Natural killer cell (primary cell): ENCODE measurements around the gene PCDH7. TPM values are rescaled to one million over a fixed set of nuclear protein-coding genes. Genes with fewer than 3 reads are reported as not detected.
A peak's percentile ranks its signal among the peaks of the same experiment; 100 is the strongest.

Experiments
- ATAC-seq, 3 donors: fragments of 150-1000 bp in 2 of 3; fragments of 200-7000 bp in 1 of 3; cut with Tn5 transposase; 1 replicate in 1 of 3; 2 replicates in 2 of 3; pipeline ENCODE4 v1.10.0; 2021; ENCODE audit warnings: mild to moderate bottlenecking in 2 of 3, moderate library complexity in 2 of 3
- DNase-seq, 2 donors: peaks; one replicate each; pipeline versions ENCODE4 v3.0.0 to v3.0.0-alpha.2; 2013 to 2021; ENCODE audit warnings: mixed read lengths in 1 of 2
- H3K27ac ChIP-seq: one replicate; pipeline ENCODE4 v1.5.1; 2013; ENCODE audit warnings: mild to moderate bottlenecking, low read length
- H3K27me3 ChIP-seq: one replicate; pipeline ENCODE4 v1.6.1; 2013; ENCODE audit warnings: low read length; ENCODE audit not compliant: control insufficient read depth, insufficient read depth
- H3K36me3 ChIP-seq: one replicate; pipeline ENCODE4 v1.6.1; 2013; ENCODE audit warnings: low read length; ENCODE audit not compliant: control insufficient read depth, insufficient read depth
- H3K4me1 ChIP-seq: one replicate; pipeline ENCODE4 v1.6.1; 2013; ENCODE audit warnings: low read length; ENCODE audit not compliant: control insufficient read depth, insufficient read depth
- H3K4me3 ChIP-seq: one replicate; pipeline ENCODE4 v1.5.1; 2013; ENCODE audit warnings: low read length
- H3K9me3 ChIP-seq: one replicate; pipeline ENCODE4 v1.6.1; 2013; ENCODE audit warnings: low read length; ENCODE audit not compliant: control insufficient read depth, insufficient read depth
- H3K27ac Mint-ChIP-seq, 2 donors: one replicate each; pipeline ENCODE4 v1.8.0; 2022; ENCODE audit warnings: mild to moderate bottlenecking in 2 of 2, mixed read lengths in 2 of 2, moderate library complexity in 1 of 2
- H3K27me3 Mint-ChIP-seq, 2 donors: one replicate each; pipeline ENCODE4 v1.8.0; 2022; ENCODE audit warnings: low read depth in 2 of 2, mixed read lengths in 2 of 2
- H3K36me3 Mint-ChIP-seq: one replicate; pipeline ENCODE4 v1.8.0; 2022; ENCODE audit warnings: mixed read lengths
- H3K4me1 Mint-ChIP-seq, 2 donors: one replicate each; pipeline ENCODE4 v1.8.0; 2022; ENCODE audit warnings: mixed read lengths in 2 of 2
- H3K4me3 Mint-ChIP-seq: one replicate; pipeline ENCODE4 v1.8.0; 2022; ENCODE audit warnings: mild to moderate bottlenecking, moderate library complexity, mixed read lengths
- H3K9me3 Mint-ChIP-seq, 2 donors: one replicate each; pipeline ENCODE4 v1.8.0; 2022; ENCODE audit warnings: mixed read lengths in 2 of 2
- WGBS: methylation state at CpG from one replicate; pipeline ENCODE4 v1.1.7; 2013; ENCODE audit warnings: missing lambda C conversion rate; ENCODE audit not compliant: insufficient coverage; 5-methylcytosine and 5-hydroxymethylcytosine counted together
- intact Hi-C: fragments of 100-400 bp; cut with micrococcal nuclease; formaldehyde crosslinking; loops from one replicate; pipeline ENCODE4 v1.14.2; 2022
- total RNA-seq, 4 donors: library from RNA; stranded (reverse); fragments of 120-200 nt in 1 of 4; gene quantifications; one replicate each; pipeline versions ENCODE4 v1.2.3 to v1.2.4, GENCODE V29; 2013 to 2022
- TF ChIP-seq, protein P1 (sequence below): fragments of 200-600 bp; IDR thresholded peaks from one replicate; pipeline ENCODE4 v1.8.0; 2022; ENCODE audit warnings: antibody characterized with exemption

PCDH7 gene
- total RNA-seq, 3 donors from 2014 or later (not counting 1 experiment from before 2014, with no cell fraction given) = not detected

DNA sequence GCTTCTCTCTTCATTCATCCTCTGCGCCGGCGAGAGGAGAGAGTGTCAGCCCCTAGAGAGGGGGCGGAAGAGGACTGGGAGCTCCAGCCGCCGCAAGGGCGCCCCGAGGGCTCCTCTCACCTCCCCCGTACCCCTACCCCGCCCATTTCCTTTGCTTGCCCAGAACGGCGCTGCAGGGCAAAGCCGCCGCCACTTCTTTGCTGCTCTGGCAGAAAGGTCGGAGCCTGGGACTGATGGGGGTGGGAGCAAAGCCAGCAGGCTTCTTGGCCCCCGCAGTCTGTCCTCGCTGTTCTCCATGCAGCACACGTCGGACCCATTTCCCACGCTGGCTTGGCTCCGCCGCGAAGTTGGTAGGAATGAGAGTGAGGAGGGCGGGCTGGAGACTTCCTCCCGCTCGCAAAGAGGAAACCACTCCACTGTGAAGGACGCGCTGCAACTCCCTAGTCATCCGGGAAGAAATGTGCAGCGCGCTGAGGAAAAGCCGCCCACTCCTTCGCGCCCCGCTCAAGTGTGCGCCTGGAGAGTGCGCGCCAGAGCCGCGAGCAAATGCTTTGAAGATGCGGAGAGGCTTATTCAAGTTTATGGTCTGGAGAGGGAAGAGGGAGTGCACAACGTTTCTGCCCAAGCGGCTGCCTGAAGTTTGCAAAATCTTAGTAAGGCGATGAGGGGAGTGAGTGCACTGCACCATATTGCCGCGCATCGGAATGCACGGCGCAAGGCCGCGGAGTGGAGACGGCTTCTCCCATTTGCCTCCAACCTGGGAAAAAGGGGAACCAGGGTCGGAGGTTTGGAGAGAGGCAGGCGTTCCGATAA lies 2.8 kb upstream of the PCDH7 start:
- TF ChIP-seq, protein P1, sequence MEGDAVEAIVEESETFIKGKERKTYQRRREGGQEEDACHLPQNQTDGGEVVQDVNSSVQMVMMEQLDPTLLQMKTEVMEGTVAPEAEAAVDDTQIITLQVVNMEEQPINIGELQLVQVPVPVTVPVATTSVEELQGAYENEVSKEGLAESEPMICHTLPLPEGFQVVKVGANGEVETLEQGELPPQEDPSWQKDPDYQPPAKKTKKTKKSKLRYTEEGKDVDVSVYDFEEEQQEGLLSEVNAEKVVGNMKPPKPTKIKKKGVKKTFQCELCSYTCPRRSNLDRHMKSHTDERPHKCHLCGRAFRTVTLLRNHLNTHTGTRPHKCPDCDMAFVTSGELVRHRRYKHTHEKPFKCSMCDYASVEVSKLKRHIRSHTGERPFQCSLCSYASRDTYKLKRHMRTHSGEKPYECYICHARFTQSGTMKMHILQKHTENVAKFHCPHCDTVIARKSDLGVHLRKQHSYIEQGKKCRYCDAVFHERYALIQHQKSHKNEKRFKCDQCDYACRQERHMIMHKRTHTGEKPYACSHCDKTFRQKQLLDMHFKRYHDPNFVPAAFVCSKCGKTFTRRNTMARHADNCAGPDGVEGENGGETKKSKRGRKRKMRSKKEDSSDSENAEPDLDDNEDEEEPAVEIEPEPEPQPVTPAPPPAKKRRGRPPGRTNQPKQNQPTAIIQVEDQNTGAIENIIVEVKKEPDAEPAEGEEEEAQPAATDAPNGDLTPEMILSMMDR = no peak
- ATAC-seq = peak in 2 of 3 donors; percentile 43 to 69
- H3K4me1 Mint-ChIP-seq = peaks cover 26 to 29% of the 10 kb centered on the region in 2 donors
- H3K27ac Mint-ChIP-seq = no peak overlapping the region
- H3K36me3 Mint-ChIP-seq = peaks cover 6% of the 10 kb centered on the region
- peaks cover 5% of the 10 kb centered on the region for H3K9me3 ChIP-seq
- H3K4me3 ChIP-seq = no peak overlapping the region
- H3K27me3 ChIP-seq = peaks cover 23% of the 10 kb centered on the region
- H3K36me3 ChIP-seq = no peaks in the 10 kb centered on the region
- WGBS = 2% methylated on average over 55 of the region's 55 CpGs
- peaks cover 0 to 2% of the 10 kb centered on the region in 2 donors for H3K9me3 Mint-ChIP-seq
- peaks cover 50% of the 10 kb centered on the region for H3K4me1 ChIP-seq
- peak in 1 of 2 donors; percentile 9 for DNase-seq
- peaks cover 29 to 32% of the 10 kb centered on the region in 2 donors for H3K27me3 Mint-ChIP-seq
- no peak overlapping the region for H3K27ac ChIP-seq
- peak overlapping the region; percentile 80 for H3K4me3 Mint-ChIP-seq
- intact Hi-C loops = no loop called here

DNA sequence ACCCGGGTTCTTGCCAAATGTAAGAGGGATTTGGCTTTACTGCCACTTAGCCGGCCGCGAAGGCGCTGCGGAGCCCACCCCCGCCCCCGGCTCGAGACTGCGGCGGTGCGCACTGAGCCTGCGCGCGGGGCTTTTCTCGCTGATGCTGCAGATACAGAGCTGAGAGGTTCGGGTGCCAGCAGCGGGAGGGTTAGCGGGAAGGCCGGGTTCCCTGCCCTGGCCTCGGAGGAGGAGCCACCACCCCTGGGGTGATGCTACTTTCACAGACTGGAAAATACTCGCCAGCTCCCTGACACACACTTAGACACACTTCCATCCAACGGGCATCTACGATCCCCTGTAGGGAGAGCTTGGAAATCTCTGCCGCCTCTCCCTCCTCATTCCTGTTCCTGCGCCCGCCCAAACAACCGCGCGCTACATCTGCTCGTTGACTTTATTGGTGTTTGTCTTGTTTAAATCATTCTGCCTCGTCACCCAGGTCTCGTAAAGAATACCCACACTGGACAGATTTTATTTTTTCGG lies 2.1 kb upstream of the PCDH7 start:
- H3K9me3 Mint-ChIP-seq = peaks cover 0 to 2% of the 10 kb centered on the region in 2 donors
- TF ChIP-seq, protein P1 = no peak
- Histone ChIP-seq H3K27ac (no peak overlapping the region), H3K27me3 (peaks cover 29% of the 10 kb centered on the region), H3K9me3 (peaks cover 5% of the 10 kb centered on the region), H3K36me3 (no peaks in the 10 kb centered on the region), H3K4me3 (no peak overlapping the region), H3K4me1 (peaks cover 53% of the 10 kb centered on the region)
- intact Hi-C loops = no loop called here
- H3K4me1 Mint-ChIP-seq = peaks cover 26 to 29% of the 10 kb centered on the region in 2 donors
- H3K27ac Mint-ChIP-seq = no peak overlapping the region
- H3K27me3 Mint-ChIP-seq = peaks cover 29 to 35% of the 10 kb centered on the region in 2 donors
- DNase-seq (no peak), ATAC-seq (no peak)
- WGBS = 5% methylated on average over 33 of the region's 34 CpGs
- peak overlapping the region; percentile 80 for H3K4me3 Mint-ChIP-seq
- peaks cover 6% of the 10 kb centered on the region for H3K36me3 Mint-ChIP-seq

DNA sequence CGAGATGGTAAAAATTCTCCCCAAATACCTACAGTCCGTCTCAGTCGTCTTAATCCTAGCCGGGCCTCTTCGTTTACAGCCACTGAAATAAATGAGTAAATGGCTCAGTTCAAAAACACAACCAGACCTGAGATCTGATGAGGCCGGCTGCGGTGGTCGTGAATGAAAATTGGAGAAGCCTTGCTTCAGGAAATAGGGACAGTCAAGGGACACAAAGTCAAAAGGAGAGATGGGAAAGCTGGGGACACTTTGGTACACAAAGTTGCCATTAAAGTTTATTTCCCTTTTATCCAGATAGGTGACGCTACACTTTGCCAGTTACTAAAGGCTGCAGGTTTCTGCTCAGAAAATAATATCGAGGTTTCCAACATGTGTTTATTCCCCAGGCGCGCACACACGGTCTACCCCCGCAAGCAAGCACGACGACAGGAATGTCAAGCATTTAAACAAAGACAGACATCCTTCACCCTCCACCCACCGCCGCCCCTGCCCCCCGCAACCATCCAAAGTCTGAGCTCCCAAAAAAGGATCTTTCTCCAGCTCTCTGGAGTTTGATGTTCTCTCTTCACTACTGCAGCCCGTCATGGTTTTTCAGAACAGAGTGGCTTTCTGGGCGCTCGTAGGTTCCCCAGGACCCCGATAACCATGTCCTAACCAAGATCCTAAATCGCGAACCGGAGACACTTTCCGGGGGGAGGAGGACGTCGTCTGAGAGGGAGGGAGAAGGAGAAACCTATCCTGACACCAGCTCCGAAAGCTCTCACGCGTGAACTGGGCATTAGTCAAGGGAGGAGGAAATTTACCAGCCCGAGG lies 1.3 kb upstream of the PCDH7 start:
- H3K27me3 ChIP-seq = peaks cover 33% of the 10 kb centered on the region
- H3K36me3 ChIP-seq = no peaks in the 10 kb centered on the region
- H3K27ac Mint-ChIP-seq = no peak overlapping the region
- peaks cover 0 to 2% of the 10 kb centered on the region in 2 donors for H3K9me3 Mint-ChIP-seq
- H3K27ac ChIP-seq = no peak overlapping the region
- ATAC-seq = no peak
- peaks cover 30 to 43% of the 10 kb centered on the region in 2 donors for H3K27me3 Mint-ChIP-seq
- peaks cover 5% of the 10 kb centered on the region for H3K9me3 ChIP-seq
- H3K4me1 Mint-ChIP-seq = peaks cover 26 to 29% of the 10 kb centered on the region in 2 donors
- 3% methylated on average over 28 of the region's 33 CpGs for WGBS
- peak overlapping the region; percentile 80 for H3K4me3 Mint-ChIP-seq
- no peak for DNase-seq
- H3K4me3 ChIP-seq = no peak overlapping the region
- H3K36me3 Mint-ChIP-seq = peaks cover 6% of the 10 kb centered on the region
- intact Hi-C loops = no loop called here
- peaks cover 53% of the 10 kb centered on the region for H3K4me1 ChIP-seq
- TF ChIP-seq, protein P1 = no peak
